ENCODE measurements around the gene HAS3. TPM values are rescaled to one million over a fixed set of nuclear protein-coding genes. Genes with fewer than 3 reads are reported as not detected.

Gene HAS3
- polyA plus RNA-seq, 2 donors = 9.3 to 12.0 TPM

GRCh38 chr16:69072640-69072974 lies 32.8 kb upstream of the HAS3 start:
- H3K9me3 ChIP-seq (ENCODE audit: control insufficient read depth in 2 of 2, insufficient read depth in 1 of 2, low read depth in 1 of 2, low read length in 1 of 2) = no peaks in the 10 kb centered on the region
- WGBS, 2 donors = 50 to 62% methylated on average over 2 of the region's 2 CpGs
- H3K4me1 ChIP-seq (ENCODE audit: control insufficient read depth in 2 of 2, insufficient read depth in 2 of 2, low read length in 1 of 2) = peaks cover 0 to 2% of the 10 kb centered on the region in 2 donors
- H3K36me3 ChIP-seq (ENCODE audit: control insufficient read depth in 2 of 2, insufficient read depth in 2 of 2, low read length in 1 of 2) = no peaks in the 10 kb centered on the region
- no peak overlapping the region for H3K4me3 ChIP-seq (ENCODE audit: low read depth in 1 of 2, low read length in 2 of 2)
- H3K27me3 ChIP-seq (ENCODE audit: control insufficient read depth in 1 of 2, insufficient read depth in 2 of 2, low read length in 2 of 2) = no peaks in the 10 kb centered on the region
- H3K27ac ChIP-seq (ENCODE audit: low read depth in 2 of 2, low read length in 1 of 2) = peak overlapping the region; percentile 77 to 93

GRCh38 chr16:69073181-69073702 lies 32.2 kb upstream of the HAS3 start:
- Histone ChIP-seq H3K27me3 (ENCODE audit: control insufficient read depth in 1 of 2, insufficient read depth in 2 of 2, low read length in 2 of 2) (no peaks in the 10 kb centered on the region), H3K9me3 (ENCODE audit: control insufficient read depth in 2 of 2, insufficient read depth in 1 of 2, low read depth in 1 of 2, low read length in 1 of 2) (no peaks in the 10 kb centered on the region), H3K4me1 (ENCODE audit: control insufficient read depth in 2 of 2, insufficient read depth in 2 of 2, low read length in 1 of 2) (peaks cover 0 to 2% of the 10 kb centered on the region in 2 donors), H3K27ac (ENCODE audit: low read depth in 2 of 2, low read length in 1 of 2) (peak overlapping the region; percentile 77 to 84), H3K36me3 (ENCODE audit: control insufficient read depth in 2 of 2, insufficient read depth in 2 of 2, low read length in 1 of 2) (no peaks in the 10 kb centered on the region), H3K4me3 (ENCODE audit: low read depth in 1 of 2, low read length in 2 of 2) (no peak overlapping the region)
- 46 to 63% methylated on average over 10 of the region's 10 CpGs for WGBS, 2 donors

- H3K27ac ChIP-seq (ENCODE audit: low read depth in 2 of 2, low read length in 1 of 2) = peak overlapping the region; percentile 30 to 79
- no peak overlapping the region for H3K4me3 ChIP-seq (ENCODE audit: low read depth in 1 of 2, low read length in 2 of 2)
- H3K4me1 ChIP-seq (ENCODE audit: control insufficient read depth in 2 of 2, insufficient read depth in 2 of 2, low read length in 1 of 2) = no peaks in the 10 kb centered on the region
- H3K9me3 ChIP-seq (ENCODE audit: control insufficient read depth in 2 of 2, insufficient read depth in 1 of 2, low read depth in 1 of 2, low read length in 1 of 2) = no peaks in the 10 kb centered on the region
- H3K36me3 ChIP-seq (ENCODE audit: control insufficient read depth in 2 of 2, insufficient read depth in 2 of 2, low read length in 1 of 2) = no peaks in the 10 kb centered on the region
- no peaks in the 10 kb centered on the region for H3K27me3 ChIP-seq (ENCODE audit: control insufficient read depth in 1 of 2, insufficient read depth in 2 of 2, low read length in 2 of 2)
- 54 to 68% methylated on average over 4 of the region's 4 CpGs for WGBS, 2 donors
Measured at GRCh38 chr16:69077251-69077650, 28.2 kb upstream of the HAS3 start.

- no peak overlapping the region for H3K27ac ChIP-seq (ENCODE audit: low read depth in 2 of 2, low read length in 1 of 2)
- H3K27me3 ChIP-seq (ENCODE audit: control insufficient read depth in 1 of 2, insufficient read depth in 2 of 2, low read length in 2 of 2) = no peaks in the 10 kb centered on the region
- WGBS, 2 donors = 88 to 89% methylated on average over 7 of the region's 7 CpGs
- H3K4me3 ChIP-seq (ENCODE audit: low read depth in 1 of 2, low read length in 2 of 2) = no peak overlapping the region
- no peaks in the 10 kb centered on the region for H3K36me3 ChIP-seq (ENCODE audit: control insufficient read depth in 2 of 2, insufficient read depth in 2 of 2, low read length in 1 of 2)
- no peaks in the 10 kb centered on the region for H3K4me1 ChIP-seq (ENCODE audit: control insufficient read depth in 2 of 2, insufficient read depth in 2 of 2, low read length in 1 of 2)
- no peaks in the 10 kb centered on the region for H3K9me3 ChIP-seq (ENCODE audit: control insufficient read depth in 2 of 2, insufficient read depth in 1 of 2, low read depth in 1 of 2, low read length in 1 of 2)
Measured at GRCh38 chr16:69078073-69078472, 27.4 kb upstream of the HAS3 start.

- H3K9me3 ChIP-seq (ENCODE audit: control insufficient read depth in 2 of 2, insufficient read depth in 1 of 2, low read depth in 1 of 2, low read length in 1 of 2) = no peaks in the 10 kb centered on the region
- H3K4me1 ChIP-seq (ENCODE audit: control insufficient read depth in 2 of 2, insufficient read depth in 2 of 2, low read length in 1 of 2) = no peaks in the 10 kb centered on the region
- H3K27me3 ChIP-seq (ENCODE audit: control insufficient read depth in 1 of 2, insufficient read depth in 2 of 2, low read length in 2 of 2) = no peaks in the 10 kb centered on the region
Measured at GRCh38 chr16:69079697-69080096, 25.8 kb upstream of the HAS3 start.

GRCh38 chr16:69083306-69083941 lies 22.0 kb upstream of the HAS3 start:
- Histone ChIP-seq H3K9me3 (ENCODE audit: control insufficient read depth in 2 of 2, insufficient read depth in 1 of 2, low read depth in 1 of 2, low read length in 1 of 2) (no peaks in the 10 kb centered on the region), H3K27me3 (ENCODE audit: control insufficient read depth in 1 of 2, insufficient read depth in 2 of 2, low read length in 2 of 2) (no peaks in the 10 kb centered on the region), H3K4me1 (ENCODE audit: control insufficient read depth in 2 of 2, insufficient read depth in 2 of 2, low read length in 1 of 2) (peaks cover 0 to 3% of the 10 kb centered on the region in 2 donors), H3K27ac (ENCODE audit: low read depth in 2 of 2, low read length in 1 of 2) (no peak overlapping the region), H3K36me3 (ENCODE audit: control insufficient read depth in 2 of 2, insufficient read depth in 2 of 2, low read length in 1 of 2) (peaks cover 0 to 8% of the 10 kb centered on the region in 2 donors), H3K4me3 (ENCODE audit: low read depth in 1 of 2, low read length in 2 of 2) (no peak overlapping the region)
- 93 to 96% methylated on average over 16 of the region's 16 CpGs for WGBS, 2 donors

More at GRCh38 chr16:69079697-69080096, 25.8 kb upstream of the HAS3 start:
- H3K4me3 ChIP-seq (ENCODE audit: low read depth in 1 of 2, low read length in 2 of 2) = no peak overlapping the region
- 96 to 99% methylated on average over 2 of the region's 2 CpGs for WGBS, 2 donors
- peaks cover 0 to 8% of the 10 kb centered on the region in 2 donors for H3K36me3 ChIP-seq (ENCODE audit: control insufficient read depth in 2 of 2, insufficient read depth in 2 of 2, low read length in 1 of 2)
- H3K27ac ChIP-seq (ENCODE audit: low read depth in 2 of 2, low read length in 1 of 2) = no peak overlapping the region

GRCh38 chr16:69084289-69084688 lies 21.2 kb upstream of the HAS3 start:
- Histone ChIP-seq H3K4me3 (ENCODE audit: low read depth in 1 of 2, low read length in 2 of 2) (no peak overlapping the region), H3K27ac (ENCODE audit: low read depth in 2 of 2, low read length in 1 of 2) (no peak overlapping the region), H3K4me1 (ENCODE audit: control insufficient read depth in 2 of 2, insufficient read depth in 2 of 2, low read length in 1 of 2) (peaks cover 1 to 4% of the 10 kb centered on the region in 2 donors), H3K9me3 (ENCODE audit: control insufficient read depth in 2 of 2, insufficient read depth in 1 of 2, low read depth in 1 of 2, low read length in 1 of 2) (no peaks in the 10 kb centered on the region), H3K27me3 (ENCODE audit: control insufficient read depth in 1 of 2, insufficient read depth in 2 of 2, low read length in 2 of 2) (no peaks in the 10 kb centered on the region), H3K36me3 (ENCODE audit: control insufficient read depth in 2 of 2, insufficient read depth in 2 of 2, low read length in 1 of 2) (peaks cover 0 to 8% of the 10 kb centered on the region in 2 donors)
- 67 to 71% methylated on average over 2 of the region's 2 CpGs for WGBS, 2 donors

- H3K9me3 ChIP-seq (ENCODE audit: control insufficient read depth in 2 of 2, insufficient read depth in 1 of 2, low read depth in 1 of 2, low read length in 1 of 2) = no peaks in the 10 kb centered on the region
- 87 to 91% methylated on average over 5 of the region's 5 CpGs for WGBS, 2 donors
- H3K27me3 ChIP-seq (ENCODE audit: control insufficient read depth in 1 of 2, insufficient read depth in 2 of 2, low read length in 2 of 2) = no peaks in the 10 kb centered on the region
- H3K36me3 ChIP-seq (ENCODE audit: control insufficient read depth in 2 of 2, insufficient read depth in 2 of 2, low read length in 1 of 2) = peaks cover 0 to 8% of the 10 kb centered on the region in 2 donors
- no peak overlapping the region for H3K4me3 ChIP-seq (ENCODE audit: low read depth in 1 of 2, low read length in 2 of 2)
- no peak overlapping the region for H3K27ac ChIP-seq (ENCODE audit: low read depth in 2 of 2, low read length in 1 of 2)
- H3K4me1 ChIP-seq (ENCODE audit: control insufficient read depth in 2 of 2, insufficient read depth in 2 of 2, low read length in 1 of 2) = peaks cover 2 to 8% of the 10 kb centered on the region in 2 donors
Measured at GRCh38 chr16:69085032-69085695, 20.3 kb upstream of the HAS3 start.

- no peak overlapping the region for H3K27ac ChIP-seq (ENCODE audit: low read depth in 2 of 2, low read length in 1 of 2)
- 52 to 57% methylated on average over 3 of the region's 3 CpGs for WGBS, 2 donors
- H3K9me3 ChIP-seq (ENCODE audit: control insufficient read depth in 2 of 2, insufficient read depth in 1 of 2, low read depth in 1 of 2, low read length in 1 of 2) = no peaks in the 10 kb centered on the region
- peaks cover 0 to 8% of the 10 kb centered on the region in 2 donors for H3K36me3 ChIP-seq (ENCODE audit: control insufficient read depth in 2 of 2, insufficient read depth in 2 of 2, low read length in 1 of 2)
- no peak overlapping the region for H3K4me3 ChIP-seq (ENCODE audit: low read depth in 1 of 2, low read length in 2 of 2)
- H3K4me1 ChIP-seq (ENCODE audit: control insufficient read depth in 2 of 2, insufficient read depth in 2 of 2, low read length in 1 of 2) = peaks cover 2 to 8% of the 10 kb centered on the region in 2 donors
- H3K27me3 ChIP-seq (ENCODE audit: control insufficient read depth in 1 of 2, insufficient read depth in 2 of 2, low read length in 2 of 2) = no peaks in the 10 kb centered on the region
Measured at GRCh38 chr16:69087161-69087581, 18.3 kb upstream of the HAS3 start.

Data from esophagus (tissue), 2 donors.